OCI-LY3 (cell line): ENCODE measurements around the gene SPON1.

Experiments used
- CTCF ChIP-seq: fragments of 200-600, 300-600 bp; sonication (generic); IDR thresholded peaks from 2 replicates; pipeline ENCODE4 v1.5.1; 2014; ENCODE audit warnings: antibody characterized with exemption, low read length, low read depth
- EZH2phosphoT487 ChIP-seq: fragments of 200-600 bp; shearing (Covaris generic); IDR thresholded peaks from 2 replicates; pipeline ENCODE4 v1.6.1; 2018; ENCODE audit warnings: antibody characterized with exemption, mixed run types, low read depth

GRCh38 chr11:14141676-14142075 is 179.2 kb downstream of the SPON1 start:
- TF ChIP-seq CTCF (no peak), EZH2phosphoT487 (no peak)
